GM12878 (cell line): ENCODE results near the gene MAD1L1. TPM values are rescaled to one million over a fixed set of nuclear protein-coding genes. Genes with fewer than 3 reads are reported as not detected.

Source experiments
- BACH1 ChIP-seq: fragments of 450-650 bp; IDR thresholded peaks from 2 replicates; pipeline ENCODE4 v1.6.1; 2017; ENCODE audit warnings: mild to moderate bottlenecking, borderline replicate concordance
- CTCF ChIP-seq, 3 experiments: IDR thresholded peaks in 2 of 3; conservative IDR thresholded peaks in 1 of 3; 2 replicates each; pipeline ENCODE4 v1.5.1; 2011; ENCODE audit warnings: low read depth in 3 of 3, low read length in 3 of 3, mild to moderate bottlenecking in 3 of 3, control low read depth in 2 of 3, moderate library complexity in 2 of 3, inconsistent platforms in 1 of 3, mixed read lengths in 1 of 3; ENCODE audit not compliant: control insufficient read depth in 2 of 3, insufficient read depth in 1 of 3; ENCODE audit errors: extremely low read depth in 1 of 3
- EED ChIP-seq: sonication (generic); IDR thresholded peaks from 2 replicates; pipeline ENCODE4 v1.6.1; 2016; ENCODE audit warnings: antibody characterized with exemption, low read depth
- GATAD2B ChIP-seq: fragments of 450-650 bp; conservative IDR thresholded peaks from 2 replicates; pipeline ENCODE4 v1.6.1; 2017; ENCODE audit warnings: low read depth, mild to moderate bottlenecking, moderate library complexity
- MAX ChIP-seq: IDR thresholded peaks from 2 replicates; pipeline ENCODE4 v1.6.1; 2012; ENCODE audit warnings: low read depth, low read length, improper control_type of control experiment
- MLLT1 ChIP-seq: fragments of 450-650 bp; IDR thresholded peaks from 2 replicates; pipeline ENCODE4 v1.6.1; 2016; ENCODE audit warnings: mild to moderate bottlenecking
- RAD21 ChIP-seq: IDR thresholded peaks from 2 replicates; pipeline ENCODE4 v1.6.1; 2011; ENCODE audit warnings: mild to moderate bottlenecking, low read depth, low read length, moderate library complexity; ENCODE audit not compliant: insufficient read depth
- RELA ChIP-seq: fragments of 450-650 bp; IDR thresholded peaks from 2 replicates; pipeline ENCODE4 v1.8.0; 2014; ENCODE audit warnings: borderline replicate concordance; ENCODE audit not compliant: partially characterized antibody
- RELB ChIP-seq: fragments of 450-650 bp; IDR thresholded peaks from 2 replicates; pipeline ENCODE4 v1.6.1; 2017; ENCODE audit warnings: low read depth, mild to moderate bottlenecking, moderate library complexity
- SMARCA5 ChIP-seq: fragments of 450-650 bp; IDR thresholded peaks from 2 replicates; pipeline ENCODE4 v1.6.1; 2017; ENCODE audit warnings: mild to moderate bottlenecking
- SUZ12 ChIP-seq: fragments of 200-600 bp; sonication (generic); IDR thresholded peaks from one replicate; pipeline ENCODE4 v1.6.1; 2018; ENCODE audit warnings: antibody characterized with exemption, mild to moderate bottlenecking; ENCODE audit not compliant: unreplicated experiment
- TCF12 ChIP-seq: IDR thresholded peaks from 2 replicates; pipeline ENCODE4 v1.6.1; 2011; ENCODE audit warnings: low read depth, mild to moderate bottlenecking, low read length
- TCF3 ChIP-seq: IDR thresholded peaks from 2 replicates; pipeline ENCODE4 v1.6.1; 2012; ENCODE audit warnings: low read depth, mild to moderate bottlenecking, low read length, borderline replicate concordance; ENCODE audit not compliant: insufficient read depth
- ZNF592 ChIP-seq: fragments of 450-650 bp; IDR thresholded peaks from 2 replicates; pipeline ENCODE4 v1.6.1; 2017; ENCODE audit warnings: mild to moderate bottlenecking, moderate library complexity
- polyA plus RNA-seq, 11 experiments: library from polyadenylated mRNA; depleted of rRNA in 4 of 11; unstranded in 6 of 11; stranded (reverse) in 5 of 11; fragments of >200 nt; fragmentation: Nextera tagmentation in 4 of 11; fragmentation: Illumina TruSeq in 1 of 11; extraction: Ambion mirVana in 4 of 11; extraction: Trizol in 1 of 11; gene quantifications; 1 replicate in 1 of 11; 2 replicates in 10 of 11; pipeline versions ENCODE4 v1.2.1 to v1.2.3, GENCODE V29; 2011 to 2016; ENCODE audit warnings: inconsistent platforms in 2 of 11, missing spikeins in 2 of 11, low read depth in 1 of 11
- total RNA-seq, 4 experiments: library from RNA; depleted of rRNA in 3 of 4; stranded (reverse); fragments of >200 nt in 3 of 4; fragmentation: Illumina TruSeq in 1 of 4; extraction: Trizol in 1 of 4; gene quantifications; 2 replicates each; pipeline versions ENCODE4 v1.2.1 to v1.2.3, GENCODE V29; 2013 to 2021

Gene MAD1L1
- total and polyA plus RNA-seq, 10 of the 15 experiments (the other 5 are each of a cell fraction or from before 2014, with no cell fraction given): 2.2 to 76.8 (median 38.3) TPM

GRCh38 chr7:2100278-2101208 is 132.2 kb downstream of the MAD1L1 start (continued):
- TF ChIP-seq ZNF592: 0 out of 2 replicates have a peak, but pooled peaks have one; percentile 15
- TF ChIP-seq RAD21: peak; percentile 55; the same call in 1 of the 2 replicates
- no peak for TF ChIP-seq RELA
- TF ChIP-seq MAX: 0 out of 2 replicates have a peak, but pooled peaks have one; percentile 8
- TF ChIP-seq EED: no peak
- TF ChIP-seq BACH1: no peak
- peak; percentile 44; the same call in 1 of the 2 replicates for TF ChIP-seq RELB
- TF ChIP-seq MLLT1: 0 out of 2 replicates have a peak, but pooled peaks have one; percentile 35
- peak; percentile 38 to 64 (median 49); a peak in 4 of 6 replicates for TF ChIP-seq CTCF (IDR thresholded peaks at IDR 0.05 in 2 of 3, conservative IDR thresholded peaks at IDR 0.05 in 1 of 3; ENCODE audit: control insufficient read depth in 2 of 3, extremely low read depth in 1 of 3, insufficient read depth in 1 of 3, low read depth in 3 of 3, low read length in 3 of 3)
- TF ChIP-seq SUZ12: no peak
- TF ChIP-seq SMARCA5: peak; percentile 27; the same call in 1 of the 2 replicates
- 0 out of 2 replicates have a peak, but pooled peaks have one; percentile 33 for TF ChIP-seq GATAD2B
- peak; percentile 68 for TF ChIP-seq TCF12
- peak; percentile 74; the same call in 1 of the 2 replicates for TF ChIP-seq TCF3
